ENCODE data around the gene NFXL1. TPM values are rescaled to one million over a fixed set of nuclear protein-coding genes. Genes with fewer than 3 reads are reported as not detected.

NFXL1 gene
- total and polyA plus RNA-seq, 2 donors (not counting 1 experiment from before 2014, with no cell fraction given) = 9.6 to 14.1 TPM

DNA sequence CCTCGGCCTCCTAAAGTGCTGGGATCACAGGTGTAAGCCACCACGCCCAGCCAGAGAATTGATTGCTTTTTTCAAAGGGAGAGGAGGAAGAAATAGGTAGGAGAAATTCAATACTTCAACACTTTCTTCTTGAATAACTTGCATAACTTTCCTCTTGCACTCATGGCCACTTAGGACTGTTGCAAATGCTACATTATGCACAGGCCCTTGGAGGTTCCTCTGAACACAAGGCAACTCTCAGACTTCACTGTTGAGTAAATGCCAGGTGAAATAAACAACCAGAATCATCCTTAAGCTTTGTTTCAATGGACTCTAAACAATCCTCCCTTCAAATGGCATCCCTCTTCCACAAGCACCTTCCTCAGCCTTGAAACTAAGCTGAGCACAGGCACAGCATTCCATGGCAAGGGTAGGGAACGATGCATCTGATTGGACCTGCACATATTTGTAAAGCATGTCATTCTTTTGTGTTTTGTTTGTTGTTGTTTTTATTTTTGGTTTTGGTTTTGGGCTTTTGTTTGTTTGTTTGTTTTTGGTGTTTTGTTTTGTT, 104.7 kb downstream of the NFXL1 start:
- Histone ChIP-seq H3K27ac (ENCODE audit: insufficient read depth, low read length) (no peak overlapping the region), H3K4me1 (ENCODE audit: control insufficient read depth, extremely low read depth, insufficient read depth, low read length) (no peaks in the 10 kb centered on the region), H3K9ac (ENCODE audit: insufficient read depth, low read length) (no peak overlapping the region), H4K20me1 (ENCODE audit: control insufficient read depth, extremely low read depth, insufficient read depth, low read length) (no peaks in the 10 kb centered on the region), H3K79me2 (ENCODE audit: control insufficient read depth, insufficient read depth, low read length) (no peaks in the 10 kb centered on the region), H2AFZ (ENCODE audit: low read length) (no peak overlapping the region), H3K36me3 (ENCODE audit: control insufficient read depth, insufficient read depth, low read length) (no peaks in the 10 kb centered on the region), H3K9me3 (ENCODE audit: control insufficient read depth, insufficient read depth, low read depth, low read length) (no peaks in the 10 kb centered on the region), H3K27me3 (ENCODE audit: control insufficient read depth, insufficient read depth, low read length) (no peaks in the 10 kb centered on the region), H3K4me3 (replicated peaks in 1 of 4; ENCODE audit: control extremely low read depth in 1 of 4, insufficient read depth in 1 of 4, low read depth in 3 of 4, low read length in 4 of 4) (no peak overlapping the region), H3K4me2 (ENCODE audit: extremely low read depth, insufficient read depth, low read length) (no peak overlapping the region)
- DNase-seq (ENCODE audit: low read depth in 2 of 2) = no peak
- no peak for TF ChIP-seq EZH2 (IDR thresholded peaks at IDR 0.05; ENCODE audit: low read length, missing control alignments)
- TF ChIP-seq, protein P1, sequence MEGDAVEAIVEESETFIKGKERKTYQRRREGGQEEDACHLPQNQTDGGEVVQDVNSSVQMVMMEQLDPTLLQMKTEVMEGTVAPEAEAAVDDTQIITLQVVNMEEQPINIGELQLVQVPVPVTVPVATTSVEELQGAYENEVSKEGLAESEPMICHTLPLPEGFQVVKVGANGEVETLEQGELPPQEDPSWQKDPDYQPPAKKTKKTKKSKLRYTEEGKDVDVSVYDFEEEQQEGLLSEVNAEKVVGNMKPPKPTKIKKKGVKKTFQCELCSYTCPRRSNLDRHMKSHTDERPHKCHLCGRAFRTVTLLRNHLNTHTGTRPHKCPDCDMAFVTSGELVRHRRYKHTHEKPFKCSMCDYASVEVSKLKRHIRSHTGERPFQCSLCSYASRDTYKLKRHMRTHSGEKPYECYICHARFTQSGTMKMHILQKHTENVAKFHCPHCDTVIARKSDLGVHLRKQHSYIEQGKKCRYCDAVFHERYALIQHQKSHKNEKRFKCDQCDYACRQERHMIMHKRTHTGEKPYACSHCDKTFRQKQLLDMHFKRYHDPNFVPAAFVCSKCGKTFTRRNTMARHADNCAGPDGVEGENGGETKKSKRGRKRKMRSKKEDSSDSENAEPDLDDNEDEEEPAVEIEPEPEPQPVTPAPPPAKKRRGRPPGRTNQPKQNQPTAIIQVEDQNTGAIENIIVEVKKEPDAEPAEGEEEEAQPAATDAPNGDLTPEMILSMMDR (conservative IDR thresholded peaks at IDR 0.05 in 1 of 2, IDR thresholded peaks at IDR 0.05 in 1 of 2; ENCODE audit: low read depth in 1 of 2, low read length in 2 of 2) = no peak

DNA sequence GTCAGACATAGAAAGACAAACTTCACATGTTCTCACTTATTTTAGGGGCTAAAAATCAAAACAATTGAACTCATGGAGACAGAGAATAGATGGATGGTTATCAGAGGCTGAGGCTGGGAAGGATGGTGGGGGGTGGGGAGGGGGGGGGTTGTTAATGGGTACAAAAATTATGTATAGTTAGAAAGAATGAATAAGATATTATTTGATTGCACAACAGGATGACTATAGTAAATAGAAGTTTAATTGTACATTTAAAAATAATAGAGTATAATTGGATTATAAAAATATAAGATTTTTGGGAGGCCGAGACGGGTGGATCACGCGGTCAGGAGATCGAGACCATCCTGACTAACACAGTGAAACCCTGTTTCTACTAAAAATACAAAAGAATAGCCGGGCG, 109.8 kb downstream of the NFXL1 start:
- H3K4me2 ChIP-seq (ENCODE audit: extremely low read depth, insufficient read depth, low read length) = no peak overlapping the region
- no peak overlapping the region for H3K27ac ChIP-seq (ENCODE audit: insufficient read depth, low read length)
- no peaks in the 10 kb centered on the region for H3K79me2 ChIP-seq (ENCODE audit: control insufficient read depth, insufficient read depth, low read length)
- no peaks in the 10 kb centered on the region for H4K20me1 ChIP-seq (ENCODE audit: control insufficient read depth, extremely low read depth, insufficient read depth, low read length)
- no peak overlapping the region for H2AFZ ChIP-seq (ENCODE audit: low read length)
- DNase-seq (ENCODE audit: low read depth in 2 of 2) = no peak
- no peak overlapping the region for H3K9ac ChIP-seq (ENCODE audit: insufficient read depth, low read length)
- no peaks in the 10 kb centered on the region for H3K36me3 ChIP-seq (ENCODE audit: control insufficient read depth, insufficient read depth, low read length)
- H3K4me3 ChIP-seq (replicated peaks in 1 of 4; ENCODE audit: control extremely low read depth in 1 of 4, insufficient read depth in 1 of 4, low read depth in 3 of 4, low read length in 4 of 4) = no peak overlapping the region
- no peaks in the 10 kb centered on the region for H3K4me1 ChIP-seq (ENCODE audit: control insufficient read depth, extremely low read depth, insufficient read depth, low read length)
- TF ChIP-seq, protein P1 (conservative IDR thresholded peaks at IDR 0.05 in 1 of 2, IDR thresholded peaks at IDR 0.05 in 1 of 2; ENCODE audit: low read depth in 1 of 2, low read length in 2 of 2) = no peak
- TF ChIP-seq EZH2 (IDR thresholded peaks at IDR 0.05; ENCODE audit: low read length, missing control alignments) = no peak
- no peaks in the 10 kb centered on the region for H3K27me3 ChIP-seq (ENCODE audit: control insufficient read depth, insufficient read depth, low read length)
- H3K9me3 ChIP-seq (ENCODE audit: control insufficient read depth, insufficient read depth, low read depth, low read length) = no peaks in the 10 kb centered on the region

DNA sequence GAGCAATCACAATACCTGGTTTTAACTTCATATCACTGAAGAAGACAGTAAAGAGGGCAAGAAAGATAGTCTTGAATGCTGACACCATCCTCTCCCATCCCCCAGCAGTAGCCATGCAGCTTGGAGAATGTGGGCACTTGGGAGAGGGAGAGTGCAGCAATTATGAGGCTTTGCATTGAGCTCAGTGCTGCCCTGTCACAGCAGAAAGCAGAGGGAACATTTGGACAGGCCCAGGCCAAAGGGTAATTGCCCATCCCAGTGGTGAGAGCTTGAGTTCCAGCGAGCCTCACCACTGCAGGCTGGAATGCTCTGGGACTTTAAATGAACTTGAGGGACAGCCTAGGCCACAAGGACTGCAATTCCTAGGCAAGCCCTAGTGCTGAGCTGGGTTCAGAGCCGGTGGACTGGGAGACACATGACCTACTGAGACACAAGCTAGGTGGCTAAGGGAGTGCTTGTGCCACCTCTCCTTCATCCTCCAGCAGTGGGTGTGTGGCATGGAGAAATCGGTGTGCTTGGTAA, 112.8 kb downstream of the NFXL1 start:
- no peaks in the 10 kb centered on the region for H3K79me2 ChIP-seq (ENCODE audit: control insufficient read depth, insufficient read depth, low read length)
- no peaks in the 10 kb centered on the region for H3K27me3 ChIP-seq (ENCODE audit: control insufficient read depth, insufficient read depth, low read length)
- H3K27ac ChIP-seq (ENCODE audit: insufficient read depth, low read length) = no peak overlapping the region
- H2AFZ ChIP-seq (ENCODE audit: low read length) = no peak overlapping the region
- H3K4me2 ChIP-seq (ENCODE audit: extremely low read depth, insufficient read depth, low read length) = no peak overlapping the region
- H3K4me1 ChIP-seq (ENCODE audit: control insufficient read depth, extremely low read depth, insufficient read depth, low read length) = no peaks in the 10 kb centered on the region
- no peaks in the 10 kb centered on the region for H3K36me3 ChIP-seq (ENCODE audit: control insufficient read depth, insufficient read depth, low read length)
- TF ChIP-seq, protein P1 (conservative IDR thresholded peaks at IDR 0.05 in 1 of 2, IDR thresholded peaks at IDR 0.05 in 1 of 2; ENCODE audit: low read depth in 1 of 2, low read length in 2 of 2) = no peak
- TF ChIP-seq EZH2 (IDR thresholded peaks at IDR 0.05; ENCODE audit: low read length, missing control alignments) = no peak
- no peaks in the 10 kb centered on the region for H4K20me1 ChIP-seq (ENCODE audit: control insufficient read depth, extremely low read depth, insufficient read depth, low read length)
- no peak overlapping the region for H3K4me3 ChIP-seq (replicated peaks in 1 of 4; ENCODE audit: control extremely low read depth in 1 of 4, insufficient read depth in 1 of 4, low read depth in 3 of 4, low read length in 4 of 4)
- no peak for DNase-seq (ENCODE audit: low read depth in 2 of 2)
- H3K9me3 ChIP-seq (ENCODE audit: control insufficient read depth, insufficient read depth, low read depth, low read length) = no peaks in the 10 kb centered on the region
- no peak overlapping the region for H3K9ac ChIP-seq (ENCODE audit: insufficient read depth, low read length)
